GM19023 (cell line): ENCODE data around the gene ANKRD11.

Experiments
- ATAC-seq: cut with Tn5 transposase; IDR thresholded peaks from one replicate; pipeline ENCODE4 v1.9.1; 2021; ENCODE audit warnings: mild to moderate bottlenecking, moderate library complexity; ENCODE audit not compliant: unreplicated experiment

ANKRD11 gene

DNA sequence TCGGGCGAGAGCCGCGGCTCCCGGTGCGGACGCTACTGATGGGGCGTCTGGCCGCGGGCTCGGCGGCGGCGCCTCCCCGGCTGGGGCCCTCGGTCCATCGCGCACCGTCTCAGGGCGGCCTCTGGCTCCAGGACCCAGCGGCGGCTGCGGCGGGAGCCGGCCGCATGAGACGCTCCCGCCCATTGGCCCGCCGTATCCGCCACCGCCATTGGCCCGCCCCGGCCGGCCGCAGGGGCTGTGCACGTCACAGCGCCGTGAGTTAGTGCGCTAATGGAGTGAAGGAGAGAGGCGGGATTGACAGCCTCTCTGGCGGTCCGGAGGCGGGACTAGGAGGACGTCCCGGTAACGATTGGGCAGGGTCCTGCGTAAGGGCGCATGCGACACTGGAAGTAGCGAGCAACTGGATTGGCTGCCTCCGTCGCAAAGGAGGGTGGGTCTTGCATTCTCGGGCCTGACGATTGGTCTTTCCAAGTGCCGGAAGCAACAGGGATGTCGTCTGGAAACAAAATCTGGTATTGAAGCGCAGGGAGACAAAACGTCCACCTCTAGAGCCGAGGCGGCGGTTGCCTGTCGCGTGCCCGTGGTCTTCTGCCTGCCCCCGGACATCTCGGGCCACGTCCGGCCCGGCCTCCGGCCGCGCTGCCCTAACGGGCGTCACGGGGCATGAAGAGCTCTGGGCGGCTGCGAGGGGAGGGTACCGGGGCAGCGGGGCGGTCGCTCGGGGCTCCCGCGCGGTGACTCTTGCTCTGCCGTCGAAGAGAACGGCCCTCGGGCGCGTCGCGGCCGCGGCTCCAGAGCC, at the start of gene ANKRD11:
Gene ANKRD11 (minus strand): TSS at position 123 of the 799 bp plus-strand sequence. CDS start 173,542 bp downstream, outside the sequence.
- peak; percentile 89 for ATAC-seq

DNA sequence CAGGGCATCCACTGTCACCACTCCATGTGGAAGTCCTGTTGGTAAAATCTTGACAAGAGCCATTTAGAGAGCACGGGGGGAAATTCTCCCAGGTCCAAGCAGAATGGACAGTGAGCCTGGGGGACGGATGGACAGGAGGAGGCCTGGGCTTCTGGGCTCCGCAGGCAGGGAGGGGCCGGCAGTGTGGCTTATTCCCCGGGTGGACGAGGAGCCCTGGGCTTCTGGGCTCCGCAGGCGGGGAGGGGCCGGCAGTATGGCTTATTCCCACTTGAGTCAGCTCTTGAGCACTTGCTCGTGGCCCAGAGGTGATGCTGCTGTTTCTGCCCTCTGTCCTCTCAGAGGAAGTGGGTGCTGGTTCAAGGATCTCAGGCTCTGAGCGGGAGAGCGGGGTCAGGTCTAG, 47.9 kb upstream of the ANKRD11 start:
- no peak for ATAC-seq

DNA sequence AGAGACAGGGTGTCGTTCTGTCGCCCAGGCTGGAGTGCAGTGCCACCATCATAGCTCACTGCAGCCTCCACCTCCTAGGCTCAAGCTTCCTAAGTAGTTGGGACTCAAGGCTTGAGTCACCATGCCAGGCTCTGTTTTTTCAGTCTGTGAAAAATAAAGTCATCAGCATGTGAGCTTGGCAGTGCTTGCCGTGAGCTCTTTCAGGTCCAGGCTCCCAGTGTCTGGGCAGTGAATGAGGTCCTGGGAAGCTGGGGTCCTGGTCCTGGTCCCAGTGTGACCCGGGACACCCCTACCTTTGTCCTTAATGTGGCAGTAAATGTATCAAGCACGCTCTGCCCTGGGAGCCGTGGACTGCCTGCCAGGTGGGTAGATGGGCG, 47.2 kb upstream of the ANKRD11 start:
- no peak for ATAC-seq

DNA sequence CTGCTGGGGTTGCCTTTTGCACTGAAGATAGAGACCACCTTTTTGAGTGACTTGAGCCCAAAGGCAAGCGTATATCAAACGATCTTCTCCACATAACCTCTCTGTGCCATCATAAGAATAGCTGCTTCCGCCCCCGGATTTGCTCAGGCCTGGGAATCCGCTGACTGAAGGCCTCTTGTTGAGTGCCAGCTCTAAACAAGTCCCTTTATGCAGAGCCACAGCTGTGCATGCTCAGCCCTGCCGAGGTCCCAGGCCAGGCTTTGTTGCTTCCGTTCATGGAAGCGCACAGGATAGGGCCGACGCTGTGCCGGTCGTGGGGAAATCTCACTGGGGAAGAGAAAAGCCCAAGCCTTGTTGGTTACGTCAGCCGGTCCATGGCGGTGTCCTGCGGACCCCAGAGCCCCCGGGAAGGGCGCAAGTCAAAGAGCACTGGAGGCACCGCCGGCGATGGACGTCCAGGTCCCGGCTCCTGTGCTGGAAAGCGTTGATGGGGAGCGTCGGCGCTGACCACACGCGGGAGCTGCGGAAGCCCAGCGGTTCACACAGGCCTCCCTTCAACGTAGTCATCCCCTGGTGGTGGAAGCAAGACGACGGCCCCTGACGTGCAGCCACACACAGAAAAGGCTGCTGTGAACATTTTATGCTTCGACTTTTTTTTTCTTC, 46.7 kb upstream of the ANKRD11 start:
- ATAC-seq = no peak

DNA sequence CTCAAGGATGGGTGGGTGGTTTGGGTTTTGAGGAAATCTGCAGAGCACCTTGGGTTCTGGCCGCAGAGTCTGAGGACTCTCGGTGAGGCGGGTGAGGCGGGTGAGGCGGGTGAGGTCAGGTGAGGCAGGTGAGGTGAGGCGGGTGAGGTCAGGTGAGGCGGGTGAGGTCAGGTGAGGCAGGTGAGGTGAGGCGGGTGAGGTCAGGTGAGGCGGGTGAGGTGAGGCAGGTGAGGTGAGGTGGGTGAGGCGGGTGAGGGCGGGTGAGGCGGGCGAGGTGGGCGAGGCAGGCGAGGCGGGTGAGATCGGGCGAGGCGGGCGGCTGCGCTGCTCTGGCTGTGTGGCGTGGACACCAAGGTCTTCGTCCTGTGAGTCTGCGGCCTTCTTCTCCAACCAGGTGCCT, 46.0 kb upstream of the ANKRD11 start:
- no peak for ATAC-seq

DNA sequence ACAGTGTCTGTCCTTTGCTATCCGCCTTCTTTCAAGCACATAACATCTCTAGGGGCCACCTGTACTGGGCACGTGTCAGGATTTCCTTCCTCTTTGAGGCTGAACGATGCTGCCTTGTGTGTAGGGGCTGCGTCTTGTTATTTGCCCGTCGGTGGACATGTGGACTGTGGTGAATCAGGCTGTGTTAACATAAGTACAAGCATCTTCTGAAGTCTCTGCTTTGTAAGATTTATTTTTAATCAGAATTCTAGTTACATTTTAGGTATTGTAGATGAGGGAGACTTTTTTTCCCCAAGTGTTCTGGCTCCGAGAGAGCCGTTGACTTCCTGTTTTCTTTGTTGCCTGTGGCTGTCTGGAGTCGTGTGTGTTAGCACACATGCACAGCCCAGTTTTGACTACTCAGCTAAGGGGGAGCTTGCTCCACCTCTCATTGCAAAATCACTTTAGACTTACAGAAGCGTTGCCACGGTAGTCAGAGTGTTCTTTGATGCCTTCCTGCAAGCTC, 43.9 kb upstream of the ANKRD11 start:
- no peak for ATAC-seq

DNA sequence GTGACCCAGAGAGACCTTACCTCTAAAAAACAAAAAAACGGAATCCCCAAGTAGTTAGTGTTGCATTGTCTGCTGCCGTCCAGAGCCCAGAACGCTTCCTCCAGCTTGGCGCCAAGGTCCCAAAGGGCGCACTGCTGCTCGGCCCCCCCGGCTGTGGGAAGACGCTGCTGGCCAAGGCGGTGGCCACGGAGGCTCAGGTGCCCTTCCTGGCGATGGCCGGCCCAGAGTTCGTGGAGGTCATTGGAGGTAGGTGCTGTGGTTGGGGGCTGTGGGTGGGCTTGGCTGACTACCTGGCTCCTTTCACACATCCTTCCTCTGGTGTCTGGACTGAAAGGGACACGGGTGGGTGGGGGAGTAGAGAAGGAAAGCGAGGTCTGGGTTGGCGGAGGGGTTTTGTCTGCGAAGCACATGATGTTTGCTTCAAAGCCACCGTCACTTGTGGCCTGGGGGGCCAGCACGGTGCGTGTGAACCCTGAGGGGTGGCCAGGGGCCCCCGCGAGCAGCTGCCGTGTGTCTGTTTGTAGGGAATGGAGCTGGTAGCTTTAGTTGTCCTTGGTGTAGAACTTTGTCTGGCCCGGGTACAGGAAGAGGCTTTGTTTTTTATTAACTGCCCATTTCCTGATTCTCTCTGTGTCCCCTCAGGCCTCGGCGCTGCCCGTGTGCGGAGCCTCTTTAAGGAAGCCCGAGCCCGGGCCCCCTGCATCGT, 41.6 kb upstream of the ANKRD11 start:
- ATAC-seq = no peak

DNA sequence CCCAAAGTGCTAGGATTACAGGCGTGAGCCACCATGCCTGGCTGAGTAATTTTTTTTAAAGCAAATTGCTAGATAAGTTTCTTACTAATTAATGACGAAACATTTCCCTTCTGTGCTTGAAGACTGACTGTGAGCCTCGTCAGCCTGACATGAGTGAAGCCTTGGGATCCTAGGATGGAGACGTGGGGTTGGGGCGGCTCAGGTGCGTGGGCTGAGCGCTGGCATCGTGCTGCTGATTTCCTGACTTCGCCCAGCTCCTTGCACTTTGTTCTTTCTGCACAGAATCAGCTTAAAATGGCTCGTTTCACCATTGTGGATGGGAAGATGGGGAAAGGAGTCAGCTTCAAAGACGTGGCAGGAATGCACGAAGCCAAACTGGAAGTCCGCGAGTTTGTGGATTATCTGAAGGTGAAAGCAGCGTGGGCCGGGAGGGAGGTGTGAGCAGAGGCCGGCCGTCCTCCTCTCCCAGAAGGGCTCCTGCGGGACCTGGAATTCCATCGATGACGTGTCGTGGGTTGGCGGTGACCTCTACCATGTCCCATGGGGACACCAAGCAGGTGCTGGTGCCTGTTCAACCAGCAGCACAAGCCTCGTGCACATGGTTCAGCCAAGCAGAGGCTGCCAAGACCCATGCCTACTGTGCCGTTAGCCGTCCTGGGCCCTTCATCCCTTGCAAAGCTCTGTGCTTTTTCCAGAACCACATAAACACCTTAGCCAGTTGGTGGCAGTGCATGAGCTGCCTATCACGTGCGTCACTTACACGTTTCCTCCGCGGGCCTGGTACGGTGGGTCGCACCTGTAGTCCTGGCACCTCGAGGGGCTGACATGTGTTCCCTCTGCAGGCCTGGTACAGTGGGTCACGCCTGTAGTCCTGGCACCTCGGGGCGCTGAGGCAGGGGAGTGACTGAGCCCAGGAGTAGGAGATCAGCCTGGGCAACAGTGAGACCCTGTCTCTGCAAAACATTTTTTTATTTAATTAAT, 40.3 kb upstream of the ANKRD11 start:
- ATAC-seq = no peak

DNA sequence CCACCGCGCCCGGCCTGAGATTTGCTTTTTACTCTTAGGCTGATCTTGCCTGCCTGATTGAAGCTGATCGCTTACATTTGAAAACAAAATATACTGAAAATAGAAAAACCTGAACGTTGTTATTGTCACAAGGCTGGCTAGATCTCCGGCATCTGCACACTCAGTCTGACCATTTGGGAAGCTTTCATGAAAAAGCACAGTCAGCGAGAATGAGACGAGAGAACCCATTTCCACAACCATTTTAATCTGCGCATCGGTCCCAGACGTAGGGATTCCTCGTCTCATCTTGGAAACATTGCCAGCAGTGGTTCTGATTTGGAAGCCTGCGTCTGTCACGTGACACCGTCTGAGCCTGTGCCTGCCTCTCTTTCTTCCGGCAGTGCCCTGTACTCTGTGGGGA, 38.7 kb upstream of the ANKRD11 start:
- ATAC-seq = no peak

DNA sequence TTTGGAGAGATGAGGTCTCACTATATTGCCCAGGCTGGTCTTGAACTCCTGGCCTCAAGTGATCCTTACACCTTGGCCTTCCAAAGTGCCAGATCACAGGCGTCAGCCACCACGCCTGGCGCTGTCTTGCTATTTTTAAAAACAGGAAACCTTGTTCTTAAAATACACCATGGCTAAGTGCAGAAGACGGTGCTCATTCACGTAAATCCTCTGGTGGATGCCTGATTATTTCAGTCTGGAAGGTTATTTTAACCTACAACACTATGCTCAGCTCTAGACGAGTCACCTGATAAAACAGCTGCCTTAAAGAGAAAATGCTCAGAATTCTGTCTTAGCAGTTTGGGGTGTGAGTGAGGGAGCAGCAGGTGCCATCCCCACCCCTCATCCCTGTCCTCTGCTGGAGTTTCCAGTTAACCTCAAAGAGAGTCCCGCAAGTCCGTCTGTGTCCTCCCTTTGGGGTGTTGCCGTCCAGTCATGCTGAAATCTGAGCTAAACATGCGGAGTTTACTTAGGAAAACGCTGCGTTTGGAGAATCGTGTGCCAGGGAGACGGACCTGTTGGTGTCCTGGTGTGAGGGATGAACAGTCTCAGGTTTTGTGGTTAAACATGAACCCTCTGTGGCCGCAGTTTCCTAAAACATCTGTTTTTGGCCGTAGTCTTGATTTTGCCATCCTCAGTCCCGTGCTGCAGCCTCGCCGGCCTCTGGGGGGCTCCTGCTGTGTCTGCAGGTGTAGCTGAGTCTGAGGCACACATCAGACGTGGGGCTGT, 35.0 kb upstream of the ANKRD11 start:
- ATAC-seq = no peak

DNA sequence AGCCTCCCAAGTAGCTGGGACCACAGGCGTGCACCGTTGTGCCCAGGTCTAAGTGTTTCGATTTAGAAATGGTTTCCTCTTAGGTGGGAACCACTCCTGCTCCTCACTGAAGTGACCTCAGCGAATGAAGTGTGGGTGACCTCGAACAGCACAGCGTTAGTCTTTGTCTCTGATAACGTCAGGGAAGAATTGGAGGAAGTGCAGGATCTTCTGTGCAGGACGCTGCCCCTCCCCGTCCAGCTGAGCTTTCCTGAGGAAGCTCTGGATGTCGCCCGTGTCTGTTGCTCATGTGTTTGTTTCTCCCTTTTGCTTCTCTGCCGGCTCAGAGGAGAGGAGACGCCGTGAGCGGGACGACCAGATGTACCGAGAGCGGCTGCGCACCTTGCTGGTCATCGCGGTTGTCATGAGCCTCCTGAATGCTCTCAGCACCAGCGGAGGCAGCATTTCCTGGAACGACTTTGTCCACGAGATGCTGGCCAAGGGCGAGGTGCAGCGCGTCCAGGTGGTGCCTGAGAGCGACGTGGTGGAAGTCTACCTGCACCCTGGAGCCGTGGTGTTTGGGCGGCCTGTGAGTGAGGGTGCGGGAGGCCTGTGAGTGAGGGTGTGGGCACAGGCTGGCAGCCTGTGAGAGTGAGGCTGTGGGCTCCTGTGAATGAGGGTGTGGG, 33.5 kb upstream of the ANKRD11 start:
- no peak for ATAC-seq

DNA sequence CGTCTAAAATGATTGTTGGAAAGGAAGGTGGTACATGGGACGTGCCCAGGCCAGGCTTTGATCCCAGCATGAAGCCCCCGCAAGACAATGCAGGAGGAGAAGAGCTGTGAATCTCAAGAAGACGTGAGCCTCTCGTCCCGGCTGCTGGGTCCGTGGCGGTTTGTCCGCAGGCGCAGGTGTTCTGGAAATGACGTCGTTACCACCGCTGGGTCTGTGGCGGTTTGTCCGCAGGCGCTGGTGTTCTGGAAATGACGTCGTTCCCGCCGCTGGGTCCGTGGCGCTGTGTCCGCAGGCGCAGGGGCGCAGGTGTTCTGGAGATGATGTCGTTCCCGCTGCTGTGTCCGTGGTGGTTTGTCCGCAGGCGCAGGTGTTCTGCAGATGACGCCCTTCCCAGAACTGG, 31.9 kb upstream of the ANKRD11 start:
- no peak for ATAC-seq

DNA sequence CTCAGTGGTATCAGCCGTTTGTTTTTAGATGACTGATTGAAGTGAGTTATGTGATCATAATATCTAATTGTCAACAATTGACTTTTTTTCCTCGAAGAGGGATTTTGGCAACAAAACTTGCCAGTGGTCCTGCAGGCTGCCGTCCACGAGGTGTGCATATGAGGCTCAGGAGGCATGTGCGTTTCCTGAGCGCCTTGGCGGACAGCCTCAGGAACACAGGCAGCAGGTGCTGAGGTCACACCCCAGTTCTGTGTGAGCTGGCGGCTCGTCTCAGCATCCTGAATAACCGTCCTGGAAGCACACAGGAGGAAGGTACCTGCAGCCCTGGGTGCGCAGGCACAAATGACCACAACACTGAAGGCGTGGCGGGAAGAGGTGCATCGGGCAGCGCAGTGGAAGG, 29.5 kb upstream of the ANKRD11 start:
- ATAC-seq = no peak

DNA sequence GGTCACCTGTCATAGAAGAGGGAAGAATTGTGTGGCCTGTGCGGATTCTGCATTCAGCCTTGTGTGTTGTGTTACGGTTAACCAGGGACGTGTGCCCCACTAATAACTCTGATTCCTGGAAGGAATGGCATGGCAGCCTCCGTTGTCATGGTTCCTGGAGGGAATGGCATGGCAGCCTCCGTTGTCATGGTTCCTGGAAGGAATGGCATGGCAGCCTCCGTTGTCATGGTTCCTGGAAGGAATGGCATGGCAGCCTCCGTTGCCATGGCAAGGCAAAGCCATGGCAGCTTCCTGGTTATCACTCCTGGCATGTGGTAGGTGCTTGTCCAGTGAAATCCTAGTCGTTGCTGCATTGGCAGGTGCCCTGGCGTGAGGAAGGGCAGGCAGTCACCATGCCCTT, 26.8 kb upstream of the ANKRD11 start:
- no peak for ATAC-seq

DNA sequence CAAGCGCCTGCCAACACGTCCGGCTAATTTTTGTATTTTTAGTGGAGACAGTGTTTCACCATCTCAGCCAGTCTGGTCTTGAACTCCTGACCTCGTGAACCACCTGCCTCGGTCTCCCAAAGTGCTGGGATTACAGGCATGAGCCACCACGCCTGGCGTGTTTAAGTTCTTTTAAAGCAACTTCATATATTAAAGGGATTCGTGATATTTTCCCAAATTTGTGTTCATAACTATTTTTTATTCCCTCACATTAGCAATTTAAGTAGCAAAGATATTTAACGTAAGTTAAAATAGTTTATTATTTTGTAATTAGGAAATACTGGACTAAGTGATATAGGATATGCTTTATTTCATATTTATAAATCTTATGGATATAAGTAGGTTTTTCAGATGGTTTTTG, 22.1 kb upstream of the ANKRD11 start:
- no peak for ATAC-seq

DNA sequence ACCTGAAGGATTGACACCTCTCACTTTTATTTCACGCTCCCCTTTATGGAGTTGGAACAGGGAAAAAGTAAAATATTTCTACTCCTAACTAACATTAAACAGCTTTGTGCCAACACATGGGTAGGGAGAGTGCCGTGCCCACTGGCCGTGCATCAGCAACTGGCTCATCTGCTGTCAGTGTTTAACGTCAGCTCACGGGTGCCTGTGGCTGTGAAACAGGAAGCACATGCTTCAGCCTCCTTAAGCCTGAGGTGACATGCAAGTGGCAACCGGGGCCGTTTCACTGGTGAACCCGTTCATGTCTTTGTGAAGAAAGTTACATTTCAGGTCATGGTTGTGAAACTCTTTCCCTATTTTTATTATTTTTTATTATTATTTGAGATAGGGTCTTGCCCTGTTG, 21.0 kb upstream of the ANKRD11 start:
- ATAC-seq = no peak

DNA sequence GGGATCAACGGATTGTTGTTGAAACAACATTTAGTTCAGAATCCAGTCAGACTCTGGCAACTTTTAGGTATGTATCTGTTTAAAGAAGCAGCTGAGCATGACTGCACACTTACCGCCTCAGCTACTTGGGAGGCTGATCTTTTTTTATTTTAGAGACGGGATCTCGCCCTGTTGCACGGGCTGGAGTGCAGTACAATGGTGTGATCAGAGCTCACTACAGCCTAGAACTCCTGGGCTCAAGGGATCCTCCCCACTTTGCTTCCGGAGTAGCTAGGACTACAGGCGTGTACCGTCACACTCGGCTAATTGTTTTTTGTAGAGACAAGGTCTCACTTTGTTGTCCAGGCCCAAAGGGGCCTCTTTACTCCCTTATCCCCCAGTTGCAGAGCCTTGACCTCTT, 20.2 kb upstream of the ANKRD11 start:
- ATAC-seq = no peak

DNA sequence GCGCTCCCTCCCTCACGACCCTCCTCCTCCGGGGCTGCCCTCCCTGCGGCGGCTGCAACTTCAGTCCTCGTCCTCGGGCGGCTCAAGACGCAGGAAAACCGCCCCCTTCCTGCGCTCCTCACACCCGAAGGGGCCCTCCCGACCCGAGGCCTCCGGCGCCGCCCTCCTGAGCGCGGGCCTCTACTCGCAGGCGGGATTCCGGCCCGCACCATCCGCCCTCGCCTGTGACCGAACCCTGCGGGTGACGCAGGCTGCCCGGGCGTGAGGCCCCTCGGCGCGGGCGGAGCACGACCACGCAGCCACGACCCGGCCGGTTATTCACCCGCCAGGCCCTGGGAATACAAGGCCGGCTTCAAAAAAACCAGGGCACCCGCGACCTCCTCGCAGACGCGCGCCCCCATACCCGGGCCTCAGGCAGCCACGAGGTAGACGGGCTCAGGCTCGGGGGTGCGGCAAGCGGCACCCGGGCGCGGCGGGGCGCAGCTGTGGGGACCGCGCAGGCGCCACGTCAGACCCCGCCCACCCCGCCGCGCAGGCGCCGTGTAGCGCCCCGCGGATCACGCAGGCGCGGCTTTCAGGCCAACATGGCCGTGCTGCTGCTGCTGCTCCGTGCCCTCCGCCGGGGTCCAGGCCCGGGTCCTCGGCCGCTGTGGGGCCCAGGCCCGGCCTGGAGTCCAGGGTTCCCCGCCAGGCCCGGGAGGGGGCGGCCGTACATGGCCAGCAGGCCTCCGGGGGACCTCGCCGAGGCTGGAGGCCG, 17.7 kb upstream of the ANKRD11 start, which contains the start of gene SPG7:
Gene SPG7 (plus strand): TSS at position 570 of the 757 bp plus-strand sequence. CDS start 15 bp downstream, at position 585.
- ATAC-seq = peak; percentile 72
